SK-MEL-5 (cell line): ENCODE results near the gene CCL24. TPM values are rescaled to one million over a fixed set of nuclear protein-coding genes. Genes with fewer than 3 reads are reported as not detected.
"Not testable (repeated sequence)": the region's sequence is repeated elsewhere in the genome, so short reads cannot be mapped to it uniquely, and the experiment has no call there.

Source experiments
- DNase-seq: peaks from one replicate; pipeline ENCODE4 v3.0.0-alpha.2; 2016; ENCODE audit warnings: low read depth, low spot score
- in situ Hi-C: cut with HindIII; loops from 2 replicates; pipeline ENCODE4 v1.10.0; 2016; ENCODE audit warnings: low sequenced_read_pairs, high pct_unique_total_duplicates, low pct_unique_long_range_greater_than_20kb
- total RNA-seq: library from RNA; depleted of rRNA; stranded (reverse); fragments of >200 nt; shearing (Covaris generic); gene quantifications from 2 replicates; pipeline ENCODE4 v1.2.3, GENCODE V29; 2014; rRNA removed

CCL24 gene
- total RNA-seq, 1 experiment from 2014 or later = not detected

- in situ Hi-C loops, DNase-seq: not testable (repeated sequence)
These were observed 51.8 kb downstream of the CCL24 start for GRCh38 chr7:75761801-75762200.

Other genes starting within 250 kb of the CCL24 start
- gene HIP1, start 74.9 kb downstream of the CCL24 start, total RNA-seq = 44.5 and 52.1 TPM in 2 replicates
- gene CCL26, start 41.6 kb downstream of the CCL24 start, total RNA-seq = not detected in 2 replicates
- 70.4 and 83.4 TPM in 2 replicates for gene RHBDD2, start 65.2 kb upstream of the CCL24 start, total RNA-seq
- gene POR, start 101.3 kb upstream of the CCL24 start, total RNA-seq = 136 and 150 TPM in 2 replicates
- 40.8 and 50.2 TPM in 2 replicates for gene TMEM120A, start 180.8 kb upstream of the CCL24 start, total RNA-seq
- gene STYXL1, start 234.2 kb upstream of the CCL24 start, total RNA-seq = 49.0 and 56.4 TPM in 2 replicates
- gene MDH2, start 234.3 kb upstream of the CCL24 start, total RNA-seq = 173 and 184 TPM in 2 replicates